C4-2B (cell line): ENCODE data around the gene CCDC39.
A peak's percentile ranks its signal among the peaks of the same experiment; 100 is the strongest.

Experiments used
- H3K27ac ChIP-seq: fragments of 450-650 bp; 2 replicates; pipeline ENCODE4 v1.5.1; 2017
- CTCF ChIP-seq: fragments of 450-650 bp; conservative IDR thresholded peaks from 2 replicates; pipeline ENCODE4 v1.5.1; 2017; ENCODE audit warnings: mild to moderate bottlenecking
- ZFX ChIP-seq: fragments of 450-650 bp; IDR thresholded peaks from 2 replicates; pipeline ENCODE4 v1.6.1; 2017

The CCDC39 gene

GRCh38 chr3:180694321-180694720 lies 15.0 kb upstream of the CCDC39 start:
- TF ChIP-seq CTCF, result no peak
- TF ChIP-seq ZFX, result no peak
- H3K27ac ChIP-seq, result no peak overlapping the region

- no peak overlapping the region for H3K27ac ChIP-seq
- TF ChIP-seq CTCF (no peak), ZFX (no peak)
Measured at GRCh38 chr3:180693656-180694055, 14.4 kb upstream of the CCDC39 start.

- H3K27ac ChIP-seq, result no peak overlapping the region
- TF ChIP-seq CTCF (peak; percentile 20), ZFX (no peak)
Measured at GRCh38 chr3:180690061-180690460, 10.8 kb upstream of the CCDC39 start.

GRCh38 chr3:180684807-180685206 lies 5.5 kb upstream of the CCDC39 start:
- TF ChIP-seq CTCF (no peak), ZFX (no peak)

GRCh38 chr3:180683816-180684215 lies 4.5 kb upstream of the CCDC39 start:
- no peak overlapping the region for H3K27ac ChIP-seq
- TF ChIP-seq CTCF, result 0 out of 2 replicates have a peak, but pooled peaks have one; percentile 4
- no peak for TF ChIP-seq ZFX

More at GRCh38 chr3:180684807-180685206, 5.5 kb upstream of the CCDC39 start:
- H3K27ac ChIP-seq, result no peak overlapping the region

- TF ChIP-seq CTCF (peak; percentile 74), ZFX (no peak)
- peak overlapping the region; percentile 25; the same call in 1 of the 2 replicates for H3K27ac ChIP-seq
Measured at GRCh38 chr3:180680097-180680430, 775 bp upstream of the CCDC39 start.

GRCh38 chr3:180678231-180678630 lies 1.1 kb downstream of the CCDC39 start:
- no peak overlapping the region for H3K27ac ChIP-seq
- TF ChIP-seq ZFX, result no peak
- no peak for TF ChIP-seq CTCF
